Measurements from ENCODE around the gene SCYGR8.
A peak's percentile ranks its signal among the peaks of the same experiment; 100 is the strongest.
"Not testable (repeated sequence)": the region's sequence is repeated elsewhere in the genome, so short reads cannot be mapped to it uniquely, and the experiment has no call there.

The SCYGR8 gene

DNA sequence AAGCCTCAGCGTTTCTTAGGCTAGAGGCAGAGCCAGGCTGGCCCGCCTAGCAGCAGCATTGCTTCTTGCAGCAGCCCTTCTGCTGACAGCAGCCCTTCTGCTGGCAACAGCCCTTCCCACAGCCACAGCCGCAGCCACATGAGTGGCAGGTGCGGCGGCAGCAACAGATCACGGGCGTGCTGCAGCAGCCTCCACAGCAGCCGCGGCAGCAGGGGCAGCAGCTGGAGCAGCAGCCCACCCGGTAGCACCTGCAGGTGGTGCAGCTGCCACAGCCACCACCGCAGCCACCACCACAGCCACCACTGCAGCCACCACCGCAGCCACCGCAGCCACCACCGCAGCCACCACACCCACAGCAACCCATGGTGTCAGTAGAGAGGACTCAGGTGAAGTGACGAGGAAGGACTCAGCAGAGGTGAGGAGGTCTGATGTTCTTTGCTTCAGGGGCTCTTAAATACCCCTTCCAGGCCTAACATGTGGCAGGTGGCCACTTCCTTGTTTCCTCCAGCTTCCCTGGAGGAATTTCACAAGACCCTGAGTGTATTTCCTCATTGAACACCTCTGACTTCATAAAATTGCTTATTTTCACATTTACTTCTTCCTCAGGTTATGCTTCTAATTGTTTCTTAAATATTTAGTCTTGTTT lies 21.2 kb upstream of the SCYGR8 start, which contains the start of gene SCYGR6:
Gene SCYGR6, minus strand, starts transcription at position 364 of the 646 bp plus-strand sequence. Its CDS starts 0 bp downstream, at position 364.
- Mint-ChIP-seq H3K27ac (no peak within 1 kb of the TSS), H3K27me3 (peaks cover 29% of the 10 kb centered on the region)

DNA sequence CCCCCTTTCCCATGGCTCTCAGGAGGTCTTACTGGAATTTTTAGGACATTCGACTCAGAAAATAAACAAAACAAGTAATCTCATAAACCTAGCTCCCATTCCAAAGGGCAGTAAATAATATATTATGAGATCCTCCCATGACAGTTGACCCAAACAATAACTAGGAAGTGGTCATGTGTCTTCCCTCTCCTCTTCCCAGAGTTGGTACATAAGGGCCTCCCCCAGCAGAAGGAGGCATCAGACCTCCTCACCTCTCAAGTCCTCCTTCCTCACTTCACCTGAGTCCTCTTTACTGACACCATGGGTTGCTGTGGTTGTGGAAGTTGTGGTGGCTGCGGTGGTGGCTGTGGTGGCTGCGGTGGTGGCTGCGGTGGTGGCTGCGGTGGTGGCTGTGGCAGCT lies 17.7 kb upstream of the SCYGR8 start, which contains the start of gene SCYGR7:
Gene SCYGR7, plus strand, starts transcription at position 301 of the 400 bp plus-strand sequence. Its CDS starts 0 bp downstream, at position 301.
- no peak within 1 kb of the TSS for H3K27ac Mint-ChIP-seq
- no peak for DNase-seq
- H3K4me1 Mint-ChIP-seq (ENCODE audit: low read depth), result no peaks in the 10 kb centered on the region
- no peak within 1 kb of the TSS for H3K4me3 Mint-ChIP-seq
- H3K36me3 Mint-ChIP-seq (ENCODE audit: low read depth), result no peaks in the 10 kb centered on the region
- peaks cover 28% of the 10 kb centered on the region for H3K27me3 Mint-ChIP-seq
- H3K9me3 Mint-ChIP-seq, result no peaks in the 10 kb centered on the region

More for the DNA sequence above, 21.2 kb upstream of the SCYGR8 start, which contains the start of gene SCYGR6:
- Mint-ChIP-seq H3K9me3 (no peaks in the 10 kb centered on the region), H3K4me3 (no peak within 1 kb of the TSS), H3K36me3 (ENCODE audit: low read depth) (no peaks in the 10 kb centered on the region), H3K4me1 (ENCODE audit: low read depth) (no peaks in the 10 kb centered on the region)
- no peak for DNase-seq

- Mint-ChIP-seq H3K4me3 (no peak overlapping the region), H3K27ac (no peak overlapping the region), H3K36me3 (ENCODE audit: low read depth) (no peaks in the 10 kb centered on the region), H3K4me1 (ENCODE audit: low read depth) (no peaks in the 10 kb centered on the region), H3K27me3 (peaks cover 4% of the 10 kb centered on the region), H3K9me3 (no peaks in the 10 kb centered on the region)
- no peak for DNase-seq
These were observed 6.3 kb upstream of the SCYGR8 start for GRCh38 chr2:227739351-227739750.

GRCh38 chr2:227740705-227741104 lies 5.0 kb upstream of the SCYGR8 start:
- not testable (repeated sequence) for H3K4me1 Mint-ChIP-seq (ENCODE audit: low read depth); H3K27me3 Mint-ChIP-seq; H3K9me3 Mint-ChIP-seq; H3K36me3 Mint-ChIP-seq (ENCODE audit: low read depth); H3K4me3 Mint-ChIP-seq; H3K27ac Mint-ChIP-seq; DNase-seq

GRCh38 chr2:227748079-227748478 lies 2.4 kb downstream of the SCYGR8 start:
- Mint-ChIP-seq H3K4me3 (no peak overlapping the region), H3K27ac (no peak overlapping the region)
- no peak for DNase-seq

GRCh38 chr2:227756261-227756660 lies 10.6 kb downstream of the SCYGR8 start:
- not testable (repeated sequence) for H3K4me3 Mint-ChIP-seq; H3K27me3 Mint-ChIP-seq; H3K36me3 Mint-ChIP-seq (ENCODE audit: low read depth); DNase-seq; H3K4me1 Mint-ChIP-seq (ENCODE audit: low read depth); H3K9me3 Mint-ChIP-seq; H3K27ac Mint-ChIP-seq

More at GRCh38 chr2:227748079-227748478, 2.4 kb downstream of the SCYGR8 start:
- H3K9me3 Mint-ChIP-seq, result no peaks in the 10 kb centered on the region
- no peaks in the 10 kb centered on the region for H3K4me1 Mint-ChIP-seq (ENCODE audit: low read depth)
- H3K36me3 Mint-ChIP-seq (ENCODE audit: low read depth), result no peaks in the 10 kb centered on the region
- peaks cover 6% of the 10 kb centered on the region for H3K27me3 Mint-ChIP-seq

- no peaks in the 10 kb centered on the region for H3K4me1 Mint-ChIP-seq (ENCODE audit: low read depth)
- H3K9me3 Mint-ChIP-seq, result no peaks in the 10 kb centered on the region
- no peak for DNase-seq
- H3K27ac Mint-ChIP-seq, result no peak overlapping the region
- H3K27me3 Mint-ChIP-seq, result peaks cover 4% of the 10 kb centered on the region
- H3K4me3 Mint-ChIP-seq, result no peak overlapping the region
- H3K36me3 Mint-ChIP-seq (ENCODE audit: low read depth), result no peaks in the 10 kb centered on the region
These were observed 13.9 kb downstream of the SCYGR8 start for GRCh38 chr2:227759411-227760118.

GRCh38 chr2:227761740-227762476 lies 16.2 kb downstream of the SCYGR8 start:
- Mint-ChIP-seq H3K27me3 (peaks cover 2% of the 10 kb centered on the region), H3K4me1 (ENCODE audit: low read depth) (peaks cover 1% of the 10 kb centered on the region), H3K4me3 (no peak overlapping the region), H3K27ac (no peak overlapping the region), H3K9me3 (no peaks in the 10 kb centered on the region), H3K36me3 (ENCODE audit: low read depth) (no peaks in the 10 kb centered on the region)
- no peak for DNase-seq

GRCh38 chr2:227765788-227766372 lies 20.2 kb downstream of the SCYGR8 start:
- Mint-ChIP-seq H3K4me3 (no peak overlapping the region), H3K9me3 (no peaks in the 10 kb centered on the region), H3K27ac (no peak overlapping the region), H3K36me3 (ENCODE audit: low read depth) (no peaks in the 10 kb centered on the region), H3K4me1 (ENCODE audit: low read depth) (peaks cover 1% of the 10 kb centered on the region), H3K27me3 (peaks cover 2% of the 10 kb centered on the region)
- no peak for DNase-seq

- Mint-ChIP-seq H3K27ac (no peak overlapping the region), H3K4me3 (no peak overlapping the region), H3K9me3 (no peaks in the 10 kb centered on the region), H3K4me1 (ENCODE audit: low read depth) (peaks cover 1% of the 10 kb centered on the region), H3K36me3 (ENCODE audit: low read depth) (no peaks in the 10 kb centered on the region), H3K27me3 (peaks cover 2% of the 10 kb centered on the region)
- peak; percentile 74 for DNase-seq
These were observed 20.7 kb downstream of the SCYGR8 start for GRCh38 chr2:227766373-227766883.

DNA sequence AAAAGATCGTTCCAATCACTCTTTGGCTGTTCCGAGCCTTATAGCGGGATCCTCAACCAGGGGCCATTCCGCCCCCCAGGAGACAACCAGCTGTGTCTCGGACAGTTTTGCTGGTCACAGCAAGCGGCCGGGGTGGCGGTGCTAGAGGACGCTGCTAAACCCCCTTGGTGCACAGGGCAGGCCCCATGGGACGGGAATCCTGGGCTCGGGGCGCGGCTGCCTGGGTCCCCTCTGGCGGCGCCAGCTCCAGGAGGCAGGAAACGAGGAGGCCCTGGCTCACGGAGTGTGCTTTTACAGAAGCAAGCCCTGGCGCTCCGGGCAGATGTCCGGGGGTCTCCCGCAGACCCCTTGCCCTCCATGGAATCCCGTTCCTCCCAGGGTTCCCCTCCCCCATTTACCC lies 22.1 kb downstream of the SCYGR8 start:
- Mint-ChIP-seq H3K27me3 (peaks cover 2% of the 10 kb centered on the region), H3K36me3 (ENCODE audit: low read depth) (no peaks in the 10 kb centered on the region), H3K27ac (no peak overlapping the region), H3K4me1 (ENCODE audit: low read depth) (peaks cover 1% of the 10 kb centered on the region), H3K4me3 (no peak overlapping the region), H3K9me3 (no peaks in the 10 kb centered on the region)
- DNase-seq, result no peak

DNA sequence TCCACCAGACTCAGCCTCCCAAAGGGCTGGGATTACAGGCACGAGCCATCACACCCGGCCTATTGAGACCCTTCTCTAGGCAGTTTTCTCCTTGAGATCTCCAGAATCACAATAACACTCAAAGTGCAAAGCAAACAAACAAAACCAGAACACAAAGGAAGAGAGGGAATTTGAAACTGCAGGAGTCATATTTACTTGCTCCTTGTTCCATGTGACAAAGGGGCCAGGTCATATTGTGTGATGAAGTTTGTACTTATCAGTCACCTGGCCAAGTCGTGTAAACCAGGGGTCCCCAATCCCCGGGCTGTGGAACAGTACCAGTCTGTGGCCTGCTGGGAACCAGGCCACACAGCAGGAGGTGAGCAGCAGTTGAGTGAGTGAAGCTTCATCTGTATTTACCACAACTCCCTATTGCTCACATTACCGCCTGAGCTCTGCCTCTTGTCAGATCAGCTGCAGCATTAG lies 26.5 kb downstream of the SCYGR8 start:
- H3K27me3 Mint-ChIP-seq, result no peaks in the 10 kb centered on the region
- no peak overlapping the region for H3K27ac Mint-ChIP-seq
- no peak overlapping the region for H3K4me3 Mint-ChIP-seq
- H3K4me1 Mint-ChIP-seq (ENCODE audit: low read depth), result peaks cover 20% of the 10 kb centered on the region
- H3K36me3 Mint-ChIP-seq (ENCODE audit: low read depth), result no peaks in the 10 kb centered on the region
- no peaks in the 10 kb centered on the region for H3K9me3 Mint-ChIP-seq
- DNase-seq, result no peak

GRCh38 chr2:227772932-227773331 lies 27.2 kb downstream of the SCYGR8 start:
- Mint-ChIP-seq H3K4me3 (no peak overlapping the region), H3K27ac (no peak overlapping the region), H3K4me1 (ENCODE audit: low read depth) (peaks cover 20% of the 10 kb centered on the region), H3K9me3 (no peaks in the 10 kb centered on the region), H3K27me3 (no peaks in the 10 kb centered on the region), H3K36me3 (ENCODE audit: low read depth) (no peaks in the 10 kb centered on the region)
- no peak for DNase-seq

DNA sequence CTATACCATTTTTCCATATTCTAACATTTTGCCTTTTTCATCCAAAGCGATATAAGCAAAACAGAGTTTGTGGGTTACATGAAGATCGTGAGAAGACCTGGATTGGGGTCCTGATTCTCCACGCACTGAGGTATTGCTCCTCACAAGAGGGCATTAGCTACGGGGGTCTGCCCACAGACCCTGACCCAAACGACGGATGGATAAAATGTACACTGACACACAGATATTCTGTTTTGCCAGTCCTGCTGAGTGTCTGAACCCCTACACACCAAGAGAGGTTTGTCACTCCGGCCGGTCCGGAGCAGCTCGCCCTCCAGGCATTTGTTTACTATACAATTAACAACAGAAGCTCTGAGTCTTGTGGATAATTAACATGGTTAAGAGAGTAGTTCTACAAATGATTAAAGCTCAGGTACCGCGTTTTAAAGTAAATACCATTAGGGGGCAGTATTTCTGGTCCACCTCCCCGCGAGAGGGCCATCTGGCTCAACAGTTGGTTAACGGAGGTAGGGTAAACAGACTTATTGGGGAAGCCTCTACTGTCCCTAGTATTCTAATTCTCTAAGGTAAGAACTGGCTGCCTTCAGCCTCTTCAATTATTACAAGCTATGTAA lies 28.4 kb downstream of the SCYGR8 start:
- Mint-ChIP-seq H3K4me3 (no peak overlapping the region), H3K4me1 (ENCODE audit: low read depth) (peaks cover 20% of the 10 kb centered on the region), H3K27me3 (peaks cover 3% of the 10 kb centered on the region), H3K27ac (peak overlapping the region; percentile 74), H3K36me3 (ENCODE audit: low read depth) (no peaks in the 10 kb centered on the region), H3K9me3 (no peaks in the 10 kb centered on the region)
- DNase-seq, result no peak

Data from activated T-cell treated with anti-CD3 and anti-CD28 coated beads, Interleukin-2, amount 50 U/mL, for 24 hours (primary cell).